ENCODE measurements around the gene C20orf202.

- TF ChIP-seq CTCF (IDR thresholded peaks at IDR 0.05) (no peak), POLR2A (IDR thresholded peaks at IDR 0.05; ENCODE audit: low read depth) (no peak), POLR2AphosphoS5 (IDR thresholded peaks at IDR 0.05) (no peak)
These were observed 16.8 kb upstream of the C20orf202 start for GRCh38 chr20:1186367-1186991.

Data from esophagus muscularis mucosa (tissue), 3 donors.